B cell (primary cell): Measurements from ENCODE around the gene C3. TPM values are rescaled to one million over a fixed set of nuclear protein-coding genes. Genes with fewer than 3 reads are reported as not detected.
"Not testable (repeated sequence)": the region's sequence is repeated elsewhere in the genome, so short reads cannot be mapped to it uniquely, and the experiment has no call there.

Experiments used
- ATAC-seq: fragments of 200-7000 bp; cut with Tn5 transposase; one replicate; pipeline ENCODE4 v1.10.0; 2021; ENCODE audit warnings: low read depth, mild to moderate bottlenecking, moderate number of reproducible peaks, moderate library complexity
- CTCF ChIA-PET: fragments of 350-600 bp; sonication (Branson Sonifier 250); formaldehyde crosslinking; loops from one replicate; lab custom pipeline; 2021; ENCODE audit warnings: antibody characterized with exemption, inconsistent platforms; lab: Charles Lee
- POLR2A ChIA-PET: fragments of 350-600 bp; sonication (Branson Sonifier 250); formaldehyde crosslinking; loops from one replicate; lab custom pipeline; 2021; ENCODE audit warnings: antibody characterized with exemption; lab: Charles Lee
- DNase-seq: peaks from one replicate; pipeline ENCODE4 v3.0.0; 2013
- H2AFZ ChIP-seq: 2 replicates; pipeline ENCODE4 v1.6.1; 2012; ENCODE audit warnings: mild to moderate bottlenecking, low read depth, low read length; ENCODE audit not compliant: insufficient read depth, poor library complexity, severe bottlenecking
- H3K27ac ChIP-seq, 2 donors: 1 replicate in 1 of 2; 2 replicates in 1 of 2; pipeline ENCODE4 v1.5.1; 2012 to 2013; ENCODE audit warnings: low read length in 2 of 2, mild to moderate bottlenecking in 2 of 2, moderate library complexity in 1 of 2
- H3K27me3 ChIP-seq, 4 experiments: fragments of 200-600 bp in 1 of 4; sonication (generic) in 1 of 4; replicated peaks in 1 of 4; 1 replicate in 2 of 4; 2 replicates in 2 of 4; pipeline versions ENCODE4 v1.6.1 to v1.7.0; 2013 to 2016; ENCODE audit warnings: low read length in 3 of 4, mild to moderate bottlenecking in 2 of 4, mixed read lengths in 1 of 4, moderate library complexity in 1 of 4; ENCODE audit not compliant: insufficient read depth in 4 of 4, control insufficient read depth in 3 of 4; ENCODE audit errors: control extremely low read depth in 1 of 4
- H3K36me3 ChIP-seq, 2 experiments: replicated peaks in 1 of 2; 1 replicate in 1 of 2; 2 replicates in 1 of 2; pipeline versions ENCODE4 v1.6.1 to v1.7.1; 2013; ENCODE audit warnings: low read length in 1 of 2; ENCODE audit not compliant: insufficient read depth in 2 of 2, control insufficient read depth in 1 of 2; ENCODE audit errors: control extremely low read depth in 1 of 2, extremely low read depth in 1 of 2
- H3K4me1 ChIP-seq, 2 donors: fragments of 200-600 bp in 1 of 2; sonication (generic) in 1 of 2; 1 replicate in 1 of 2; 2 replicates in 1 of 2; pipeline versions ENCODE4 v1.5.1 to v1.6.1; 2013 to 2017; ENCODE audit warnings: low read length in 2 of 2; ENCODE audit not compliant: control insufficient read depth in 2 of 2, insufficient read depth in 2 of 2
- H3K4me2 ChIP-seq: replicated peaks from 2 replicates; pipeline ENCODE3; 2012; ENCODE audit warnings: mild to moderate bottlenecking, low read depth, low read length; ENCODE audit not compliant: poor library complexity, severe bottlenecking
- H3K4me3 ChIP-seq, 5 experiments: fragments of 200-600 bp in 1 of 5; sonication (generic) in 1 of 5; 1 replicate in 3 of 5; 2 replicates in 2 of 5; pipeline versions ENCODE4 v1.5.1 to v1.7.0; 2011 to 2016; ENCODE audit warnings: low read length in 4 of 5, mild to moderate bottlenecking in 4 of 5, low read depth in 2 of 5, control low read depth in 1 of 5, moderate library complexity in 1 of 5; ENCODE audit not compliant: insufficient read depth in 1 of 5; ENCODE audit errors: control extremely low read depth in 1 of 5, extremely low read depth in 1 of 5
- H3K79me2 ChIP-seq: fragments of 200-600 bp; sonication (generic); one replicate; pipeline ENCODE4 v1.6.0; 2016; ENCODE audit warnings: low read length; ENCODE audit not compliant: control insufficient read depth, insufficient read depth
- H3K9ac ChIP-seq: fragments of 200-600 bp; sonication (generic); 2 replicates; pipeline ENCODE4 v1.6.1; 2017; ENCODE audit warnings: mild to moderate bottlenecking, low read length, moderate library complexity
- H3K9me3 ChIP-seq, 3 donors: one replicate each; pipeline versions ENCODE4 v1.6.1 to v1.7.1; 2013; ENCODE audit warnings: low read length in 2 of 3; ENCODE audit not compliant: control insufficient read depth in 2 of 3, insufficient read depth in 1 of 3; ENCODE audit errors: control extremely low read depth in 1 of 3
- H4K20me1 ChIP-seq: 2 replicates; pipeline ENCODE4 v1.6.0; 2012; ENCODE audit warnings: mild to moderate bottlenecking, low read length; ENCODE audit not compliant: insufficient read depth, control insufficient read depth, poor library complexity, severe bottlenecking
- H3K27ac Mint-ChIP-seq: one replicate; pipeline ENCODE4 v1.8.0; 2021; ENCODE audit warnings: mixed read lengths
- H3K27me3 Mint-ChIP-seq: one replicate; pipeline ENCODE4 v1.8.0; 2021; ENCODE audit warnings: mixed read lengths
- H3K4me1 Mint-ChIP-seq: one replicate; pipeline ENCODE4 v1.8.0; 2021; ENCODE audit warnings: mixed read lengths
- H3K4me3 Mint-ChIP-seq: one replicate; pipeline ENCODE4 v1.8.0; 2021; ENCODE audit warnings: mixed read lengths
- H3K9me3 Mint-ChIP-seq: one replicate; pipeline ENCODE4 v1.8.0; 2022; ENCODE audit warnings: mixed read lengths; ENCODE audit not compliant: insufficient read depth
- CTCF ChIP-seq: fragments of 200-600 bp; IDR thresholded peaks from one replicate; pipeline ENCODE4 v1.8.0; 2022; ENCODE audit warnings: antibody characterized with exemption, mild to moderate bottlenecking
- EZH2 ChIP-seq: IDR thresholded peaks from 2 replicates; pipeline ENCODE4 v1.6.1; 2012; ENCODE audit warnings: borderline replicate concordance, low read depth, mild to moderate bottlenecking, moderate library complexity, low read length; ENCODE audit not compliant: insufficient read depth, poor library complexity, severe bottlenecking
- WGBS: methylation state at CpG from one replicate; pipeline ENCODE4 v1.1.5; 2013; ENCODE audit warnings: missing lambda C conversion rate; ENCODE audit not compliant: insufficient coverage; 5-methylcytosine and 5-hydroxymethylcytosine counted together
- intact Hi-C: fragments of 100-400 bp; cut with micrococcal nuclease; formaldehyde crosslinking; loops from one replicate; pipeline ENCODE4 v1.10.0; 2022
- polyA plus RNA-seq: library from polyadenylated mRNA; depleted of rRNA; stranded (reverse); fragments of >200 nt; gene quantifications from 2 replicates; pipeline ENCODE4 v1.2.3, GENCODE V29; 2012
- total RNA-seq, 2 donors: library from RNA; stranded (reverse); fragments of 120-200 nt in 1 of 2; gene quantifications; 1 replicate in 1 of 2; 2 replicates in 1 of 2; pipeline versions ENCODE4 v1.2.3 to v1.2.4, GENCODE V29; 2013 to 2022

Gene C3
- total and polyA plus RNA-seq, 2 donors (not counting 1 experiment from before 2014, with no cell fraction given) = 0.01 to 0.47 TPM

DNA sequence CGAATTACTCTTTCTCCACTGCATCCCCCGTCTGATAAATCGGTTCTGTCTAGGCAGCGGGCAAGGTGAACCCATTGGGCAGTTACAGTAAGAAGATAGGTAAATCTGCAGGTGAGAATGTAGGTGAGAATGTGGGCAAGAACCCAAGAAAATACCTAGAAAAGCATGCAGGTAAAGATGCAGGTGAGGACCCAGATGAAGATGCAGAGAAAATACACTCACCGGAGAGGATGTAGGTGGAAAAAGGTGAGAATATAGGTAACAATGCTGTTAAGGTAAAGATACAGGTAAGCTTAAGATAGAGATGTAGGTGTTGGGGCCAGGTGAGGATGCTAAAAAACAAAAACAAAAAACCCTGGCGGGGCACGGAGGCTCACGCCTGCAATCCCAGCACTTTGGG is 44.2 kb downstream of the C3 start:
- no peaks in the 10 kb centered on the region for H3K79me2 ChIP-seq
- peaks cover 0 to 12% (median 0%) of the 10 kb centered on the region in 3 donors for H3K9me3 ChIP-seq
- no peak for ATAC-seq
- TF ChIP-seq EZH2 = no peak
- no peak for TF ChIP-seq CTCF
- H3K36me3 ChIP-seq = no peaks in the 10 kb centered on the region
- Mint-ChIP-seq H3K4me1 (peaks cover 12% of the 10 kb centered on the region), H3K27me3 (peaks cover 49% of the 10 kb centered on the region), H3K4me3 (no peak overlapping the region), H3K9me3 (no peaks in the 10 kb centered on the region), H3K27ac (no peak overlapping the region)
- WGBS = 90% methylated on average over 4 of the region's 8 CpGs
- no peak overlapping the region for H3K9ac ChIP-seq
- peaks cover 0 to 23% (median 7%) of the 10 kb centered on the region in 4 experiments for H3K27me3 ChIP-seq
- no peak overlapping the region for H2AFZ ChIP-seq
- H4K20me1 ChIP-seq = no peaks in the 10 kb centered on the region
- DNase-seq = no peak
- ChIA-PET CTCF (no interaction called here), POLR2A (no interaction called here)
- no peak overlapping the region for H3K4me3 ChIP-seq
- intact Hi-C loops = loop anchor here (10.0 kb wide), 1 partner anchor 49 kb away; the partner anchor contains the start of gene C3
- no peak overlapping the region for H3K27ac ChIP-seq
- H3K4me2 ChIP-seq = no peak overlapping the region
- H3K4me1 ChIP-seq = peaks cover 9% of the 10 kb centered on the region in 2 donors

DNA sequence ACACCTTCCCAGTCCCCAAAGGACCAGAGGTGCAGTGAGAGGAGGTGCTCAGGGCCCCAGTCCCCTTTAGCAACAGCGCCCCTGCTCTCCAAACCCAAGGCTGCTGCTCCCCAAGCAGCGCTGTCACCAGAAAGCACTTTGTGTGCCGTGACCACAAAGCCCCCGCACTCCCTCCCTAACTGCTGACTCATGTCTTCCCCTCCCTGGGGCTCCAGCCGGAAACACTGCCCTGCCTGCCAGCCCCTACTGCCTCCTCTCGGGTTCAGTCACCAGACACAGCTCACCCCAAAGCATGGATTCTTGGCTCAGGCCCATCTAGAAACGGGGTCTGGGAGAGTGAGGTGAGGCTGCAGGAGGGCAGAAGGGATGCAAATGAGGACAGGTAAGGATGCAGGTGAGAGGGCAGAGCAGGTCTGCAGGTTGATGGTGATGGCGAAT is 45.6 kb downstream of the C3 start:
- 0% methylated on average over 4 of the region's 8 CpGs for WGBS
- no peak overlapping the region for H3K27ac ChIP-seq
- H3K4me3 ChIP-seq = no peak overlapping the region
- H3K27ac Mint-ChIP-seq = peak overlapping the region; percentile 41
- H3K9me3 Mint-ChIP-seq = peaks cover 3% of the 10 kb centered on the region
- no peak overlapping the region for H3K9ac ChIP-seq
- H3K4me1 Mint-ChIP-seq = peaks cover 22% of the 10 kb centered on the region
- intact Hi-C loops = loop anchor here (10.0 kb wide), 1 partner anchor 50 kb away; the partner anchor contains the start of gene C3
- H3K4me2 ChIP-seq = peak overlapping the region; percentile 30
- no peaks in the 10 kb centered on the region for H3K36me3 ChIP-seq
- H3K79me2 ChIP-seq = no peaks in the 10 kb centered on the region
- H3K9me3 ChIP-seq = peaks cover 0 to 17% (median 0%) of the 10 kb centered on the region in 3 donors
- H3K27me3 ChIP-seq = peaks cover 0 to 23% (median 7%) of the 10 kb centered on the region in 4 experiments
- H4K20me1 ChIP-seq = no peaks in the 10 kb centered on the region
- H3K4me3 Mint-ChIP-seq = peak overlapping the region; percentile 10
- TF ChIP-seq EZH2 = no peak
- TF ChIP-seq CTCF = no peak
- peaks cover 45% of the 10 kb centered on the region for H3K27me3 Mint-ChIP-seq
- H3K4me1 ChIP-seq = peaks cover 13 to 21% of the 10 kb centered on the region in 2 donors
- peak; percentile 40 for DNase-seq
- ChIA-PET CTCF (interaction anchor here (0.6 kb wide), 1 partner anchor 653 kb away, joined by 3 read pairs; no protein-coding TSS in a partner anchor), POLR2A (no interaction called here)
- H2AFZ ChIP-seq = no peak overlapping the region
- peak; percentile 69 for ATAC-seq

DNA sequence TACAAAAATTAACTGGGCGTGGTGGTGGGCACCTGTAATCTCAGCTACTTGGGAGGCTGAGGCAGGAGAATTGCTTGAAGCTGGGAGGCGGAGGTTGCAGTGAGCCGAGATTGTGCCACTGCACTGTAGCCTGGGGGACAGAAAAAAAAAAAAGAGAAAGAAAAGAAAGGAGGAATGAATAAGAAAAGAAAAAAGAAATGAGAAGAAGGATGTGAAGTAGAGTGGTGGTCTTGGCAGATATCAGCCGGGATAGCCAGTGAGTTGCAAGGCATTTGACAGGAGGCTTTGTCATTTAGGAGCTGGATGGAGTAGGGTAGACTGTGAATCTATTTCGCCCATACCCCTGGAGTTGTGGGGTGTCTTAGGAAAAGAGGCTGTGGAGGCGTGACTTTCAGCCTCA is 46.0 kb downstream of the C3 start:
- CTCF ChIA-PET = interaction anchor here (0.6 kb wide), 1 partner anchor 218 kb away, joined by 3 read pairs; no protein-coding TSS in a partner anchor
- H3K4me3 Mint-ChIP-seq, ATAC-seq: not testable (repeated sequence)

More for the DNA sequence above, 46.0 kb downstream of the C3 start:
- not testable (repeated sequence) for H3K9ac ChIP-seq, H3K4me3 ChIP-seq, H3K9me3 Mint-ChIP-seq, H3K27ac Mint-ChIP-seq, H3K27ac ChIP-seq, H3K79me2 ChIP-seq, H4K20me1 ChIP-seq, H2AFZ ChIP-seq, H3K36me3 ChIP-seq, DNase-seq
- intact Hi-C loops = loop anchor here (10.0 kb wide), 1 partner anchor 50 kb away; the partner anchor contains the start of gene C3
- 65% methylated on average over 3 of the region's 6 CpGs for WGBS
- Histone ChIP-seq H3K4me1 (peaks cover 17 to 26% of the 10 kb centered on the region in 2 donors), H3K27me3 (peaks cover 0 to 23% (median 7%) of the 10 kb centered on the region in 4 experiments), H3K4me2 (peak overlapping the region; percentile 30), H3K9me3 (peaks cover 0 to 17% (median 0%) of the 10 kb centered on the region in 3 donors)
- Mint-ChIP-seq H3K4me1 (peaks cover 26% of the 10 kb centered on the region), H3K27me3 (peaks cover 41% of the 10 kb centered on the region)
- POLR2A ChIA-PET = interaction anchor here (0.6 kb wide), 1 partner anchor 189 kb away, joined by 7 read pairs; no protein-coding TSS in a partner anchor
